ENCODE data around the gene TOMM40L.
"Not testable (repeated sequence)": the region's sequence is repeated elsewhere in the genome, so short reads cannot be mapped to it uniquely, and the experiment has no call there.

Gene TOMM40L

GRCh38 chr1:161257109-161257508, 31.2 kb downstream of the TOMM40L start:
- not testable (repeated sequence) for DNase-seq (ENCODE audit: low read depth in 3 of 3)

- peak in 2 of 3 experiments; percentile 3 to 9 for DNase-seq (ENCODE audit: low read depth in 3 of 3)
These were observed 32.8 kb downstream of the TOMM40L start, which contains the start of gene PCP4L1 for GRCh38 chr1:161258439-161259344. PCP4L1 (plus strand) TSS chr1:161258745; CDS start chr1:161258975, 230 bp downstream.

- no peak for DNase-seq (ENCODE audit: low read depth in 3 of 3)
These were observed 33.5 kb downstream of the TOMM40L start for GRCh38 chr1:161259345-161259702.

GRCh38 chr1:161259765-161260164, 33.9 kb downstream of the TOMM40L start:
- no peak for DNase-seq (ENCODE audit: low read depth in 3 of 3)

GRCh38 chr1:161260376-161261260, 34.8 kb downstream of the TOMM40L start:
- no peak for DNase-seq (ENCODE audit: low read depth in 3 of 3)

- DNase-seq (ENCODE audit: low read depth in 3 of 3): no peak
These were observed 35.7 kb downstream of the TOMM40L start for GRCh38 chr1:161261261-161262235.

GRCh38 chr1:161265305-161265704, 39.4 kb downstream of the TOMM40L start:
- DNase-seq (ENCODE audit: low read depth in 3 of 3): no peak

- DNase-seq (ENCODE audit: low read depth in 3 of 3): no peak
These were observed 40.3 kb downstream of the TOMM40L start for GRCh38 chr1:161266202-161266601.

GRCh38 chr1:161266836-161267235, 41.0 kb downstream of the TOMM40L start:
- no peak for DNase-seq (ENCODE audit: low read depth in 3 of 3)

GRCh38 chr1:161267321-161267720, 41.5 kb downstream of the TOMM40L start:
- DNase-seq (ENCODE audit: low read depth in 3 of 3): no peak

- DNase-seq (ENCODE audit: low read depth in 3 of 3): no peak
These were observed 47.5 kb downstream of the TOMM40L start for GRCh38 chr1:161273402-161273801.

- no peak for DNase-seq (ENCODE audit: low read depth in 3 of 3)
These were observed 49.0 kb downstream of the TOMM40L start for GRCh38 chr1:161274874-161275273.
